OCI-LY3 (cell line): ENCODE data around the gene SLC9A8.

ENCODE experiments used
- EZH2phosphoT487 ChIP-seq: fragments of 200-600 bp; shearing (Covaris generic); IDR thresholded peaks from 2 replicates; pipeline ENCODE4 v1.6.1; 2018; ENCODE audit warnings: antibody characterized with exemption, mixed run types, low read depth
- TF ChIP-seq, protein P1 (sequence below): fragments of 200-600, 300-600 bp; sonication (generic); IDR thresholded peaks from 2 replicates; pipeline ENCODE4 v1.5.1; 2014; ENCODE audit warnings: antibody characterized with exemption, low read length, low read depth

DNA sequence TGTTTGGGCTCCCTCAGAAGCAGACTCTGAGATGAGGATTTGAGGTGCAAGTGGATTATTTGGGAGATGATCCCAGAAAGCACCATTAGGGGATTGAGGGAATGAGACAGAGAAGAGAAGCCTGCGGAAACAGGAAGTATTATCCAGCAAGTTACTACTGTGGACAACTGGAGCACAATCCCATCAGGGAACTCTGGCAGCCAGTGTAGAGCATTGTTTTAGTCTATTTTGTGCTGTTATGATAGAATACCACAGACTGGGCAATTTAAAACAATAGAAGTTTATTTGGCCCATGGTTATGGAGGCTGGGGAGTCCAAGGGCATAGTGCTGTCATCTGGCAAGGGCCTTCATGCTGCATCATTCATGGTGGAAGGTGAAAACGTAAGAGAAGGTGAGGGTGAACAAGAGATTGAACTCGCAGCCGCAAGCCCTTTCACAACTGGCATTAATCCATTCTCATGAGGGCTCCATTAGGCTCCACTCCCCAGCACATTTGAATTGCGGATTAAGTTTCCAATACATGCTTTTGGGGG lies 43.5 kb upstream of the SLC9A8 start:
- TF ChIP-seq, protein P1, sequence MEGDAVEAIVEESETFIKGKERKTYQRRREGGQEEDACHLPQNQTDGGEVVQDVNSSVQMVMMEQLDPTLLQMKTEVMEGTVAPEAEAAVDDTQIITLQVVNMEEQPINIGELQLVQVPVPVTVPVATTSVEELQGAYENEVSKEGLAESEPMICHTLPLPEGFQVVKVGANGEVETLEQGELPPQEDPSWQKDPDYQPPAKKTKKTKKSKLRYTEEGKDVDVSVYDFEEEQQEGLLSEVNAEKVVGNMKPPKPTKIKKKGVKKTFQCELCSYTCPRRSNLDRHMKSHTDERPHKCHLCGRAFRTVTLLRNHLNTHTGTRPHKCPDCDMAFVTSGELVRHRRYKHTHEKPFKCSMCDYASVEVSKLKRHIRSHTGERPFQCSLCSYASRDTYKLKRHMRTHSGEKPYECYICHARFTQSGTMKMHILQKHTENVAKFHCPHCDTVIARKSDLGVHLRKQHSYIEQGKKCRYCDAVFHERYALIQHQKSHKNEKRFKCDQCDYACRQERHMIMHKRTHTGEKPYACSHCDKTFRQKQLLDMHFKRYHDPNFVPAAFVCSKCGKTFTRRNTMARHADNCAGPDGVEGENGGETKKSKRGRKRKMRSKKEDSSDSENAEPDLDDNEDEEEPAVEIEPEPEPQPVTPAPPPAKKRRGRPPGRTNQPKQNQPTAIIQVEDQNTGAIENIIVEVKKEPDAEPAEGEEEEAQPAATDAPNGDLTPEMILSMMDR: no peak
- TF ChIP-seq EZH2phosphoT487: no peak
